Measurements from ENCODE around the gene CHKA. TPM values are rescaled to one million over a fixed set of nuclear protein-coding genes. Genes with fewer than 3 reads are reported as not detected.

CHKA gene
- total and polyA plus RNA-seq, 8 donors, result 36.8 to 106 (median 82.8) TPM

GRCh38 chr11:68048681-68049508, 72.3 kb downstream of the CHKA start:
- intact Hi-C loops (cut with DNase I), result no loop called here
- no peak overlapping the region for H3K4me3 ChIP-seq
- no peak overlapping the region for H3K27ac ChIP-seq
- H3K36me3 ChIP-seq, result peaks cover 0 to 100% of the 10 kb centered on the region in 2 donors
- no peak for ATAC-seq
- no peaks in the 10 kb centered on the region for H3K27me3 ChIP-seq
- no peak for TF ChIP-seq CTCF (IDR thresholded peaks at IDR 0.05)
- H3K4me1 ChIP-seq, result no peaks in the 10 kb centered on the region
- peak in 1 of 4 donors; percentile 30 for DNase-seq
- H3K9me3 ChIP-seq, result no peaks in the 10 kb centered on the region

- Histone ChIP-seq H3K27ac (no peak overlapping the region), H3K4me1 (no peaks in the 10 kb centered on the region), H3K27me3 (no peaks in the 10 kb centered on the region), H3K4me3 (no peak overlapping the region), H3K36me3 (peaks cover 0 to 100% of the 10 kb centered on the region in 2 donors), H3K9me3 (no peaks in the 10 kb centered on the region)
- no peak for ATAC-seq
- peak in 1 of 4 donors; percentile 29 for DNase-seq
- no peak for TF ChIP-seq CTCF (IDR thresholded peaks at IDR 0.05)
- intact Hi-C loops (cut with DNase I), result no loop called here
Observed at GRCh38 chr11:68047437-68048290, 73.5 kb downstream of the CHKA start.

GRCh38 chr11:68044898-68045351, 76.3 kb downstream of the CHKA start:
- Histone ChIP-seq H3K36me3 (peaks cover 0 to 90% of the 10 kb centered on the region in 2 donors), H3K4me1 (peaks cover 5 to 24% of the 10 kb centered on the region in 2 donors), H3K27ac (no peak overlapping the region), H3K27me3 (no peaks in the 10 kb centered on the region), H3K9me3 (no peaks in the 10 kb centered on the region), H3K4me3 (no peak overlapping the region)
- TF ChIP-seq CTCF (IDR thresholded peaks at IDR 0.05), result no peak
- DNase-seq (no peak), ATAC-seq (no peak)
- intact Hi-C loops (cut with DNase I), result no loop called here

GRCh38 chr11:68044145-68044813, 76.9 kb downstream of the CHKA start:
- no peak for ATAC-seq
- intact Hi-C loops (cut with DNase I), result no loop called here

More at GRCh38 chr11:68044145-68044813, 76.9 kb downstream of the CHKA start:
- Histone ChIP-seq H3K27me3 (no peaks in the 10 kb centered on the region), H3K4me1 (peaks cover 6 to 30% of the 10 kb centered on the region in 2 donors), H3K27ac (no peak overlapping the region), H3K36me3 (peaks cover 0 to 84% of the 10 kb centered on the region in 2 donors), H3K9me3 (no peaks in the 10 kb centered on the region), H3K4me3 (no peak overlapping the region)
- TF ChIP-seq CTCF (IDR thresholded peaks at IDR 0.05), result no peak
- DNase-seq, result no peak
